Right lung (tissue), 10 donors: ENCODE data around the gene ANKRD36B. TPM values are rescaled to one million over a fixed set of nuclear protein-coding genes. Genes with fewer than 3 reads are reported as not detected.
"Not testable (repeated sequence)": the region's sequence is repeated elsewhere in the genome, so short reads cannot be mapped to it uniquely, and the experiment has no call there.

Source experiments
- DNase-seq, 2 donors: peaks; one replicate each; pipeline ENCODE4 v3.0.0-alpha.2; 2013
- long read RNA-seq, 8 donors: transcript quantifications; one replicate each; lab custom pipeline, GENCODE V29; 2026
- polyA plus RNA-seq, 5 donors: library from polyadenylated mRNA; unstranded; fragments of 120-200 nt; gene quantifications; one replicate each; pipeline versions ENCODE4 v1.2.1 to v1.2.3, GENCODE V29; 2013; ENCODE audit warnings: inconsistent platforms in 1 of 5, low replicate concordance in 1 of 5; ENCODE audit not compliant: insufficient read length in 5 of 5, insufficient read depth in 1 of 5

Gene ANKRD36B
- 10 to 100 TPM; 17.4 to 58.2 (median 51.2) TPM for polyA plus RNA-seq
- long read RNA-seq, donor 1, result 0 reads
- long read RNA-seq, donor 2, partial matches to known transcripts, result 0 of 1 reads
- long read RNA-seq, donor 2, other reads (novel, unspliced or antisense), result 0 of 1 reads
- long read RNA-seq, donor 3, partial matches to known transcripts, result 7 of 7 reads
- long read RNA-seq, donor 3, other reads (novel, unspliced or antisense), result 0 of 7 reads
- long read RNA-seq, donor 4, partial matches to known transcripts, result 12 of 12 reads
- long read RNA-seq, donor 4, other reads (novel, unspliced or antisense), result 0 of 12 reads
- long read RNA-seq, donor 5, partial matches to known transcripts, result 6 of 8 reads
- long read RNA-seq, donor 5, other reads (novel, unspliced or antisense), result 0 of 8 reads
- long read RNA-seq, donor 6, result 0 reads
- long read RNA-seq, donor 7, result 0 reads
- long read RNA-seq, donor 8, result 0 reads

DNA sequence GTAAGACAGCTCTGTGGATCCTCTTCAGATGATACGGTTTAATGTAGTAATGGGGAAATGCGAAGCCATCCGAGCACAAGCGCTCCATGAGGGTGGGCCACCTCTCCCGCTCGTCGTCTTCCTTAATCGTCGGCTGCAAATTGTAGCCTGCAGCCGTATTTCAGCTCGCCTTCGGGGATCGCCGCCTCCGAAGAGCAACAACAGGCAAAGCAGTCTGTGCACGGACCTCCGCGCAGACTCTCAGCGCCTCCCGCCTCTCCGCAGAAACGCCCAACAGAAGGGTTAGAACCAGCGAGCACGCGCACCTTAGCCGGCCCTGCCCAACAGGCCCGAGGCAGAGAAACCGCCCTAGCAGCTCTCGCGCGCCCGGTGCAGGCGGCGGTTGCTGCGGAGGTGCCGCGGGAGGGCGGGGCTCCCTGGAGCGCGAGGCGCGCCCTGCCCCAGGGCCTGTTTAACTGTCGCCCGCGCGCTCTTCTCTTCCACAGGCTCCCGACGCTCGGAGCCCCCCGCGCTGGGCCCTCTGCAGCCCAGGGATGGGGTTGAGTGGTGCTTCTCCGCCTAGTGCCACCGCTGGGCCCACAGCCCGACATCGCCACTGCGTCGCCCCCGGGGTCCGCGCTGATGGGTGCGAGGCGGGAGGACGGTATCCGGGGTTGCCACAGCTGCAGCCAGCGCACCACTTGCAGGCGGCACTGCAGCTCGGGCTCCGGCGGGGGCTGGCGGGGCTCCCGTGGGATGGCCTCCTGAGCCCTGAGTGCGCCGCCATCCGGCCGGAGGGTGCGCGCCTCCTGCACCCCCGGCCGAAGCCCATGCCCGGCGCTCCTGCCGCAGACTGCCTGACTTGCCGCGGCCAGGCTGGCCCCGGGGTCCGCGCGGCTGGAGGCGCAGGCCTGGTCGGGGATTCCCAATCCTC, at the start of gene ANKRD36B:
Gene ANKRD36B (minus strand): TSS at position 280 of the 913 bp plus-strand sequence. CDS start 192 bp downstream, at position 88.
- peak; percentile 16 to 31 for DNase-seq

DNA sequence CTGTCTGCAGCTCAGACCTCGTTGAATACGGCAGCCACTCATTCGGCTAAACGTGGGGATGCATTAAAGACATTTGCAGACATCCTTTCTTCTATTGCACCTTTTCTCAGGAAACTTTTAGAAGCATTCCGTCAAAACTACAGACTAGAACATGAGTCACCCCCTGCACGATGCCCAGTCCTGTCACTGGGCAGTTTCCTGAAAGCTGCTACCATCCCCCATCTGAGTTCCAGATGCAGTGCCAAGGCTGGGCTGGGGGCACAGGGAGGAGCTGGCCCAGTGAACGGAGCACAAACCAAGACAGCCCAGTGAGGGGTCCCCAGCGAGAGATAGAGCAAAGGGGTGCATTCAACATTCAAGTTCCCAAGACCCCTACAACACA, 36.4 kb upstream of the ANKRD36B start:
- DNase-seq, result not testable (repeated sequence)

DNA sequence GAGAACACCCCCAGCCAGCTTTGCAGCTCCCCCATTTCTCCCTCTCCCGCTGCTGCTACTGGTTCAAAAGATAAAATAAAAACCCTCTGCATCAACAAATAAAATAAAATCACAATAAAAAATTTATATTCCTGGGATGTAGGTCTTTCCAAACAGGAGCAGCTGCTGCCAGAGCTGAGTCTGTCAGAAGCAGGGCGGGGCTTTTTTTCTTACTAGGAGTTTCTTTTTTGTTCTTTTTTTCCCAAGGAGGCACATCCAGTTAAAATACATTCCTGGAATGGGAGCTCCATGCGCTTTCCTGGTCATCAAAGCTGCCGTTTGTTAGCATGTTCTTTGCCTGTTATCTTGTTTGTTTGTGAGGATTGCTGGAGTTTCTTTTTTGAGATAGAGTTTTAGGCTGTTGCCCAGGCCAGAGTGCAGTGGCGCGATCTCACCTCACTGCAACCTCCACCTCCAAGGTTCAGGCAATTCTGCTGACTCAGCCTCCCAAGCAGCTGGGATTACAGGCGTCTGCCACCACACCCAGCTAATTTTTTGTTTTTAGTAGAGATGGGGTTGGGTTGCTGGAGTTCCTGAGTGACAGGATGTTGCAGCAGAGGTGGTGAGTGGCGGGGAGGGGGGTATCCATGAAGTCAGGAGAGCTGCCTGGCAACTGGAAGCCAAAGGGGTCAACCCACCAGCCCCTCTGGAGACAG, 35.8 kb upstream of the ANKRD36B start:
- not testable (repeated sequence) for DNase-seq

DNA sequence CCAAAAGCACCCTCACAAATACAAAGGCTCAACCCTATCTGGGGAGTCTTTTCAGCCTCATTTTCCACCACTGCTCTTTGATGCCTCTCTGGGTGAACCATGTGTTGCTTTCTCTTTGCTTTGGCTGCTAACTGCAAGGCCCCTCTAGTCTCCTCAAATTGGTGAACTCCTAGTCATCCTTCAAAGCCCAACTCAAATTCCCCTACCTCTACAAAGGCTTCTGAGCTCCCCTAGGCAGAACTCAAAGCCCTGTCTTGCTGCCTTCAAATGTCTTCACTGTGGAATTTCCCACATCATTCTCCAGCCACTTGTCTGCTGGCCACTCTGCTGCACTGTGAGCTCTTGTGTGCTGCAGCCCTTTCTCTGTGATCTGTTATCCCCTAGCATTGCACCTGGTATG, 33.3 kb upstream of the ANKRD36B start:
- not testable (repeated sequence) for DNase-seq

DNA sequence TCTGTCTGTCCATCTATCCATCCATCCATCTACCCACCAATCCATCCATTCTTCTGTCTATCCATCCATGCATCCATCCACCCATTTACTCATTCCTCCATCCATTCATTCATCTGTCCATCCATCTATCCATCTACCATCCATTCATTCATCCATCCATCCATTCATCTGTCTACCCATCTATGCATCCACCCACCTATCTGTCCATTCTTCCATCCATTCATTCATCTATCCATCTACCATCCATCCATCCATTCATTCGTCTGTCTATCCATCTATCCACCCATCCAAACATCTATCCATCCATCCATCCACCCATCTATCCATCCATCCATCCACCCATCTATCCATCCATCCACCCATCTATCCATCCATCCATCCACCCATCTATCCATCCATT, 30.8 kb upstream of the ANKRD36B start:
- not testable (repeated sequence) for DNase-seq

DNA sequence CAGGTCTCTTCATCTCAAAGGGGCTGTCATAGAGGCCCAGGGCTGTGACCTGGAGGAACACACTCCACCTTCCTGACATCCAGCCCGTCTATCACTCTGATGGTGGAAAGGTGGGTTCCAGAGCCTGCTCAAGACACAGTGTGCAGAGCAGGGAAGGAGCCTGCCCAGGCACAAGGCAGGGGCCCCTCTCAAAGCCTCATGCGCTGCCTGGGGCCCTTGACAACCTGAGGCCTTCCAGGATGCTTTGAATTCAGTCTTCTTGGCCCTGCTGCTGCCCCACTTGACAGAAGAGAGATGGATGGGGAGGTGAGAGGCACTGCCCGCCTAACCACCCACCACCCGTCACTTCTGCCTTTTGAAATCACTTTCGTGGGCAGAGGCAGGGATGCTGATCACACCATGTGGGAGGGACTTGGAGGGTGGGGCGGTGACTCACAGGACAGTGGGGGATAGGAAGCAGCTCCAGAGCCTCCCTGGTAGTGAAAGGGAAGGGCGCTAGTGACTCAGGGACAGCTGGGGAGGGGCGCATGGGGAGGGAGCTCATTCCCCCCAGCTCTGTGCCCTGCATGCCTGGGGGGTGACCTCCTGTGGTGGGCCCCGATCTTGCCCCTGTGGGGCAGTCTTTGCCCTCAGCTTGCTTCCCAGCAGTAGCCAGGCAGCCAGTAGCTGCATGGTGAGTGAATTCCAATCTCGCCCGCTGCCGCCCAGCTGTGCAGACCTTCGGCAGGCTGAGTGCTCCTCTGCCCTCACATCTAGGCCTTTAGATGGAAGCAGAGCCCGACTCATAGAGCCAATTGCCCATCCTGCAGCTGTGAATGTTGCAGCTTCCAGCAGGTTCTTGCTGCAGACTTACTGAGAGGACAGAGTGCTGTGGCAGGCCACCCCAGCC, 29.5 kb upstream of the ANKRD36B start:
- not testable (repeated sequence) for DNase-seq

DNA sequence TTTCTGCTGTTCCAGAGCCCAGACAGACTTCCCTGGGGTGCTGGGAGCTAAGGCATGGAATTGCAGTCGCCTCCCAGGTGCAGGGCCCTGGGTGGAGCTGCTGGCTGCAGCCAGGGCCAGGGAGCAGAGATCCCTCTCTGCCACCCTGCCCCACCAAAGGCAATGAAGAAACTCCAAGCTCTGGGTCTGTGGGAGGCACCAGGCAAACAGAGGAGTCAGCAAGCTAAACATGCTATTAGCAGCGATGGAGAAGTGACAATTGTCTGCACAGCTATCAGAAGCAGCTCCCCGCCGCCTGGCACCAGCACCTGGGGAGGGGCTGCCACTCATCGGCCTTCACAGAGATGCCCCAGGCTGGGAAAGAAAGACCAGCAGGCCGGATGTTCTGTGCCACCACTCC, 28.2 kb upstream of the ANKRD36B start:
- DNase-seq, result no peak

DNA sequence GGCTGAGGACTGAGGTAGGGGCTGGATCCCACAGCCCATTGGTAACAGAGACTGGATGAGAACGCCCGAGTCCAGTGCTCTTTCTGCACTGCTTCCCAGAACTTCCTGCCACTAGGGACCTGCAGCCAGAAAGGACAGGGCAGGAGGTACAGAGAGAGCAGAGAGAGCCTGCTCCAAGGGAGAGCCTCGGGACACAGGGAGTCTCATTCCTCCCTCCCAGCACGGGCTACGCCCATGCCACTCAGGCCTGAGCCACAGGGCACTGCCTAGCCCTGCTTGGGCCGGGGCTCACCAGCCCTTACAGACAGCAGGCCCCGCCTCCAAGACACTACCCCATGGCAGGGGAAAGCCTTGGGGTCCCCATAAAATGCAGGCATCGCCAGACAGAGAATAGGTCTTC, 26.1 kb upstream of the ANKRD36B start:
- not testable (repeated sequence) for DNase-seq

DNA sequence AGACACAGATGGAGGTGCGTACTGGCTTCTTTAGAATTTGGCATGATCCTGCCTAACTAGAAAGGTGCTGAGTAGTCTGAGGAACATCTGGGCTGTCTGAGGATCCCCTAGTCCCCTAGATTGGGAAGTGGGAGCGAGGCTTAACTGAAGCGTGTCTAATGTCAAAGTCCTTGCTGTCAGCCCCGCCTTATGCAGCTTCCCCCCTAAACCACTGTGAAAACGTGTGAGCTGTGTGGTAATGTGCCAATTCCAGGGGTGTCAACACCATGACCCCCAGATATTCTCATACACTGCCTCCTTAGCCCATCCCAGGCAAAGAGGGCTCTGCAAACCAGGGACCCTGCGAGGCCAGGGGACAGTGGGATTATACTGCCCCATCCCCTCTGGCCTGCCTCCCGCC, 22.2 kb upstream of the ANKRD36B start:
- not testable (repeated sequence) for DNase-seq

DNA sequence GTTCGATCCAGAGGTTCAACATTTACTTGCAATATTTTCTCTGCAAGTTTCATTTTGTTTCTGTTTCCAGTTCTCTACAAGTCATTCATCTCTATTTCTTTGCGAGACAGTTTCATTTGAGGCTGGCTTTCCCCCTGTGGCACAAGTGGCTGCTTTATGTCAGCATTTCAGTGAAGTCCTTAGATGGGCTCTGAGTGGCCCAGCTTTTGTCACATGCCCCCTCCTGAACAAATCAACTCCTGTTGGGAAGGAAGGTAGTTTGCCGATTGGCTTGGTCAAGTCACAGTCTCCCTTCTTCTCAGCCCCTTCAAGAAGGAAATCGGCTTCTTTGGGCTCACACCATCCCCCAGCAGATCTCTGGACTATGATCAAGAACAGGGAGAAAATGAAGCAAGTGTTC, 19.1 kb upstream of the ANKRD36B start:
- not testable (repeated sequence) for DNase-seq

DNA sequence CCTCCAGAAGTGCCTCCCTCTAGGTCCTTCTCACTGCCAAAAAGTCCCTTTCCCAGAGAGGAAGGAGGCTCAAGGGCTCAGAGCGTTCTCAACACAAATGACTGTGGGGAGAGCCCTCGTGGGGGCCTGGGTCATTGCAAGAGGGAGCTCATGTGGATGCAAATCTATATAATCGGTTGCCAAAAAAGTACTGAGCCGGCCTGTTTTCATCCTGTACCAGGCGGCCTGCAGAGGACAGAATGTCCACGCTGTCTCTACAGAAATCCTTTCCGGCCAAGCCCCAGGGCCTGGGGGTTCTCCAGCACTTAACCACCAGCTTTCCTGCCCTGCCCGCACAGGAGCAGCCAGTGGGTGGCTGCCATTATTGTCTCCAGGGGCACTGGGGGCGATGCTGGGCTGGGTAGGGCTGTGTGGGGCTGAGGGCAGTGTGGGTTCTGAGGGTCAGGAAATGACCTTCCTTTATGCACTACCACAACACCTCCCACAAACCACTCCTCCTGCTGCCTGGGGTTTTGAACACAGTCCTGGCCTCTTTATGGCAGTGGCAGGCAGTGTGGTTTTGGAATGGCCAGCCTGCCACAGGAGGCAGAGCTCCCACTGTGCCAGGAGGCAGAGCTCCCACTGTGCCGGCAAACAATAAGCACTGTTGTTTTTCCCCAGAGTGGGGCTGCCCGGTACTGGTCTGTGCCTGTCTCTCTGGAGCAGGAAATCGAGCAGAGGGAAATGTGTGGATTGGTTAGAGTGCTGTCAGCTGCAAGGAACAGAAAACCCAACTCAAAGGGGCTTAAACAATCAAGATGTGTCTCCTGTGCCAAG, 16.1 kb upstream of the ANKRD36B start:
- not testable (repeated sequence) for DNase-seq

DNA sequence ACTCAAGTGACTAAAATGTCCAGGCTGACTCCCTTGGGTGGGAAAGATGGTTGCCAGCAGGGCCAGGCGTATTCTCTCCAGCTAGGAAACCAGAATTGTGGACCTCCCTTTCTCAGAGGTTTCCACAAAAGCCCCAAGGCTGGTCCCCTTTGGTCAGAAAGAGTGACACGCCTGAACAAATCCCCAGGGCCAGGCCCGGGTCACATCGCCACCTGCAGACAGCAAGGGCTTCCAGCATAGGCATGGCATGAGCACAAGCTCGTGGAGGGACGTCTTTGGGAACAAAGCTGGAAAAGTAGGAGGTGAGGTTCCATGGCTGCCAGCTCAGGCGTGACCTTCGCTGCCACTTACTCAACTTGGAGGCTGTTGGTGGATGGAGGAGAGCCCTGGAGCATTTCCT, 15.4 kb upstream of the ANKRD36B start:
- not testable (repeated sequence) for DNase-seq

DNA sequence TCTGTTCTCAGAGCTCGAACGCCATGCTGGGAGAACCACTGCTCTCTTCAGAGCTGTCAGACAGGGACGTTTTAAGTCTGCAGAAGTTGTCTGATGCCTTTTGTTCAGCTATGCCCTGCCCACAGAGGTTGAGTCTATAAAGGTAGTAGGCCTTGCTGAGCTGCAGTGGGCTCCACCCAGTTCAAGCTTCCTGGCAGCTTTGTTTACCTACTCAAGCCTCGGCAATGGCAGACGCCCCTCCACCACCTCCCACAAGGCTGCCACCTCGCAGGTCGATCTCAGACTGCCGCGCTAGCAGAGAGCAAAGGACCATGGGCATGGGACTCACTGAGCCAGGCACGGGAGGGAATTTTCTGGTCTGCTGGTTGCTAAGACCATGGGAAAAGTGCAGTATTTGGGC, 11.9 kb upstream of the ANKRD36B start:
- DNase-seq, result not testable (repeated sequence)

DNA sequence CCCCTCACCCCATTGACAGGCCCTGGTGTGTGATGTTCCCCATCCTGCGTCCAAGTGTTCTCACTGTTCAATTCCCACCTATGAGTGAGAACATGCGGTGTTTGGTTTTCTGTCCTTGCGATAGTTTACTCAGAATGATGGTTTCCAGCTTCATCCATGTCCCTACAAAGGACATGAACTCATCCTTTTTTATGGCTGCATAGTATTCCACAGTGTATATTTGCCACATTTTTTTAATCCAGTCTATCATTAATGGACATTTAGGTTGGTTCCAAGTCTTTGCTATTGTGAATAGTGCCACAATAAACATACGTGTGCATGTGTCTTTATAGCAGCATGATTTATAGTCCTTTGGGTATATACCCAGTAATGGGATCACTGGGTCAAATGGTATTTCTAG, 6.5 kb upstream of the ANKRD36B start:
- DNase-seq, result not testable (repeated sequence)

DNA sequence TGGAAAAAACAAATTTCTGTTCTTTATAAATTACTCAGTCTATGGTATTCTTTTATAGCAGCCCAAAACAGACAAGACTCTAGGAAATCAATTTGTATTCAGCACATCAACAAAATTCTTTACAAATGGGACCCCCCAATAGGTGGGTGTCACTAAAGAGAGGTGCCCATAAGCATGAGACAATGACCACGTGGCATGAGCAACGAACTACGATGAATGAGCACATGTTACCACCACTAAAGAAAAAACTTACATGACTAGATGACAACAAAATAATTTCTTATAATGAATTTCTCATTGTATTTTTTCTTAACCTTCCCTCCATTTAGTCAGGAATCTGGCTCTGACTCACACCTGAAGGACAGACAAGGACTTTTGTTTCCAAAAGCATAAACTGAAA, 3.8 kb upstream of the ANKRD36B start:
- DNase-seq, result not testable (repeated sequence)

DNA sequence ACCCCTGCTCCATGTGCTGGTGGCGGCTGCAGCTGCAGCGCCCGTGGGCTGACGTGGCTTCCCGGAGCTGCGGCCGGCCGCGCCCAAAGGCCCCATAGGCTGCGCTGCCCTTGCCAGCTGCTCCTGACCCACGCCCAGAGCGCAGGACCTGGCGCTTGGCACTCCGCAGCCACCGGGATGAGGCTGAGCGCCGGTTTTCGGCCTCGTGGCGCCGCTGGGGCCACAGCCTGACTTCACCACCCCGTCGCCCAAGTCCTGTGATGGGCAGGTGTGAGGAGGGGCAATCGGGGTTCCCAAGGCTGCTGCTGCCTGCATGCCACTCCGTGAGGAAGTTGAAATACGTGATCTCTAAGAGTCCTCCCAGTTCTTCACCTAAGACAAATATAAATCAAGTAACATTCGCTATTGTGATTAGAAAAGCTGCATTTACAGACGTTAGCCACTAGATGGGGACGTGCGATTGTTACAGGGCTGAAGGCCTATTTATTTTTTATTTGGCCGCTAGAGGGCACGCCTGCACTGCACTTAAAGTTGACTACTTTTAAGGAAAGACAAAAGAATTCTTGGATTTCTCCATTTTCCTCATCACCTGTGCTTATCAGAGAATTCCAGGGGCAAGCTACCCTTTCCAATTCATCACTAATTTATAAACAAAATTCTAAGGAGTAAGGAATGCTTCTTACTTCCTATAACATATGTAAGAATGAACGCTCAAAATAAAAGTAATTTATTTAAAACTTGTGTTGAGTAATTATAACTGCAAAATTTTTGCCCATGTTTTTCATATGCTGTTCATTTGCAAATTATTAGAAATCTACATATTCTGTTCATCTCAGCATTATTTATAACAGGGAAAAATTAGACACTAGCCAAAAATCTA, 1.1 kb upstream of the ANKRD36B start:
- peak; percentile 75 to 79 for DNase-seq

DNA sequence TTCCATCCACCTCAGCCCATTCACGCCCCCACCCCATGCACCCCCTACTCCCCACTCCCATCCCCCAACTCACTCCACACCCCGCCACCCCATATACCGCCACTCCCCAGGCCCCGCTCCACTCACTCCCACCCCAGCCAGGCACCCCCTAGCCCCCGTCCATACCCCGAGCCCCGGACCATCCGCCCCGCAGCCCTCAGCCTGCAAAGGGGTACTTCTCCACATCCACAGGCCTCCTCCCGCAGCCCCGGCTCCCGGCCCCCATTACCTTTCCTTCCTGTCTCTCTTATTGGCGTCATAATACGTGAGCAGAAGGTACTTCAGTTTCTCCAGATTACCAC, 450 bp downstream of the ANKRD36B start:
- DNase-seq, result not testable (repeated sequence)

DNA sequence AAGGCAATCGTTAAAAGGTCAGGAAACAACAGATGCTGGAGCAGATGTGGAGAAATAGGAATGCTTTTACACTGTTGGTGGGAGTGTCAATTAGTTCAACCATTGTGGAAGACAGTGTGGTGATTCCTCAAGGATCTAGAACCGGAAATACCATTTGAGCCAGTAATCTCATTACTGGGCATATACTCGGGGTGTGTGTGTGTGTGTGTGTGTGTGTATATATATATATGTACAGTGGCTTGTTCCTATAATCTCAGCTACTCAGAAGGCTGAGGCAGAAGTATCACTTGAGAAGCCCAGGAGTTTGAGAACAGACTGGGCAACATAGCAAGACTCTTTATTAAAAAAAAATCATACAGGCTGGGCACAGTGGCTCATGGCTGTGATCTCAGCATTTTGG, 24.0 kb downstream of the ANKRD36B start:
- DNase-seq, result not testable (repeated sequence)

DNA sequence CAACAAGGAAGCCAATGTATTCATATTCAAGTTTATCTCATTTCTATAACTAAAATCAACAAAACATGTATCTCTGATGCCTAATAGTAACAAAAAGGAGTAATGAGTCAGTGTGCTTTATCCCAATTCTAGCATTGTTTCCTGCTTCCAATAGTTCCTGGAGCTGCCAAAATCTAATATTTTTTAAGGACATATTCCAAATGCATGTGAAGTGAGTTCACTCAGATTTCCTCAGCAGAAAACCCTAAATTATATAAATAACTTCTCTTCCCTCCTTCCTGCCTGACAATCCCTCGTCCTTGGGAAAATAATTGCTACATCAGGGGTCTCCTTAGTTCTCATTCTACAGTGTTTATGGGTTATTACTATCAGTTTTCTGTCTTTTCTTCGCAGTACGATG, 37.3 kb downstream of the ANKRD36B start:
- DNase-seq, result not testable (repeated sequence)
